Right renal cortex interstitium (tissue), 3 donors: ENCODE results near the gene CSE1L. TPM values are rescaled to one million over a fixed set of nuclear protein-coding genes. Genes with fewer than 3 reads are reported as not detected.
"Not testable (repeated sequence)": the region's sequence is repeated elsewhere in the genome, so short reads cannot be mapped to it uniquely, and the experiment has no call there.

Experiments
- DNase-seq, 3 donors: peaks; one replicate each; pipeline ENCODE4 v3.0.0-alpha.2; 2013; ENCODE audit warnings: low read depth in 3 of 3, low spot score in 2 of 3
- polyA plus RNA-seq, 3 donors: library from polyadenylated mRNA; unstranded; fragments of 120-200 nt; gene quantifications; one replicate each; pipeline ENCODE4 v1.2.1, GENCODE V29; 2013; ENCODE audit not compliant: insufficient read length in 3 of 3

The CSE1L gene
- 100 to 1,000 TPM; 114 to 122 (median 114) TPM for polyA plus RNA-seq

DNA sequence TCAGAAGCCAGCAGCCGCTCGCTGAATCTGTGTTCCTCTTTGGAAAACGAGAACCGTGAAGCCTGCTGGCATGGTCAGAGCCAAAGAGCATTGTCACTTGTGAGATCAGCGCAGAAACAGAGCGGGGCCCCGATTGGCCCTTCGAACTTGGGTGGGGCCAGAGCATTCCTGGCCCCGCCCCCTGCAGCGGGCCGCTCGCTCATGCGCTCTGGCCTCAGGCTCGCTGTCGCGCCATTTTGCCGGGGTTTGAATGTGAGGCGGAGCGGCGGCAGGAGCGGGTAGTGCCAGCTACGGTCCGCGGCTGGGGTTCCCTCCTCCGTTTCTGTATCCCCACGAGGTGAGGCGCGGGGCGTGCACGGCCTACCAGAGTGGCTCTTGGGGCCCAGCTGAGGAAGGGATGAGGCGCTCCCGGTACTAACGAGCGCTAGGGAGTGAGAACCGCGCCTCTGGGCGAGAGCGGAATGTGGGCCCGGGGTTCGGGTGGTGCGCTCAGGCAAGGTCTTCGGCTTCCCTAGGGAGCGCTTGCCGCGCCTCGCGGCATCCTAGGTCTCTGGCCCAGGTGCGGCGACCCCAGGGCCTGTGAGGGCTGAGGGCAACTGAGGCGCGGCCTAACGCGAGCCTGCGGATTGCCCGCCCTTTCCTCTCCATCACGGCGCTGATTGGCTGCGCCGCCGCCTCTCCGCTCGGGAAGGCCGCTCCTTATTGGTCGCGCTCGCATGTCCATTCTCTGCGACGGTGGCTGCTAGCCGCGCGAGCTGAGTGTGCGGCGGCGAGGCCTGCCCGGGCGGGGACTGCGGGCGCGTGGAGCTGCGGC is at the start of gene CSE1L:
Gene CSE1L (plus strand): TSS at position 226 of the 814 bp plus-strand sequence. CDS start 12,152 bp downstream, outside the sequence.
- peak; percentile 84 to 87 (median 85) for DNase-seq

- DNase-seq = no peak
Observed at GRCh38 chr20:48999890-49000870, 45.9 kb upstream of the CSE1L start.

DNA sequence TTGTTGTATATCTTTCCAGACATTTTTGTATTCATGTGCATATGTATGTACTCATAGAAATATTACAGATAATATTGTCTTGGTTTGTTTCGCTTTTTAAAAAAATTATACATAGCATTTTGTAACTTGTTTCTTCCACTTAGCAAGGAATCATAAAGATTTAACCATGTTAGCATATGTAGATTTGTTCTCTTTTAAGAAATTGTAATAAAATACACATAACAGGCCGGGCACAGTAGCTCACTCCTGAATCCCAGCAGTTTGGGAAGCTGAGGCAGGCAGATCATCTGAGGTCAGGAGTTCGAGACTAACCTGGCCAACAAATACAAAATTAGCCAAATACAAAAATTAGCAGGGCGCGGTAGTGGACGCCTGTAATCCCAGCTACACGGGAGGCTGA is 44.4 kb upstream of the CSE1L start:
- DNase-seq = no peak

- DNase-seq = no peak
Observed at GRCh38 chr20:49006446-49006980, 39.6 kb upstream of the CSE1L start.

DNA sequence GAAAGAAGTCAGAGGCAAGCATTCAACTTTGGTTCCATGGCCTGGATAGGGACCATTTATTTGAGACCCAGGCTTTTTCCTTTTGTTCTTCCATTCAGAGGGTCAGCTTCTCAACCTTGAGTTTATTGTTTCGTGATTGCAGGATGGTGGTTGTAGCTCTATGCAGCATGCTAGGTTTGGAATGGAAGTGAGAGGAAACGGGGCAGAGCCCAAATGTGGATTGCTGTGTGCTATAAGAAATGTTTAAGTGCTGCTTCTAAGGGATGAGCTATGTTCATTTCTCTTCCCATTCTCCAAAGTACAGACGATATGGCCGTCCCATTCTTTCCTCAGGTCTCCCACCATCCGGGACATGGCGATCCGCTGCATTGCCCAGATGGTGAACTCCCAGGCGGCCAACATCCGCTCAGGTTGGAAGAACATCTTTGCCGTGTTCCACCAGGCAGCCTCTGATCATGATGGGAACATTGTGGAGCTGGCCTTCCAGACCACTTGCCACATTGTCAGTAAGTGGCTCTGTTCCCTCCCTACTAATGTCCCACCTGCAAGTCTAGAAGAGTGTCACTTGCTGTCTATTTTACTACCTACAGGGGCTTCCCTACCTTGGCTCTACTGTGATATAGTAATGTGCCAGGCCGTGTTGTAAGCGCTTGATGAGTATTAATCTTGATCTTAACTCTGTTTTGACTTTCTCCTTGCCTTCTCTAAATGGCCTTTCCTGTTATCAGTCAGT is 36.0 kb upstream of the CSE1L start:
- DNase-seq = no peak

DNA sequence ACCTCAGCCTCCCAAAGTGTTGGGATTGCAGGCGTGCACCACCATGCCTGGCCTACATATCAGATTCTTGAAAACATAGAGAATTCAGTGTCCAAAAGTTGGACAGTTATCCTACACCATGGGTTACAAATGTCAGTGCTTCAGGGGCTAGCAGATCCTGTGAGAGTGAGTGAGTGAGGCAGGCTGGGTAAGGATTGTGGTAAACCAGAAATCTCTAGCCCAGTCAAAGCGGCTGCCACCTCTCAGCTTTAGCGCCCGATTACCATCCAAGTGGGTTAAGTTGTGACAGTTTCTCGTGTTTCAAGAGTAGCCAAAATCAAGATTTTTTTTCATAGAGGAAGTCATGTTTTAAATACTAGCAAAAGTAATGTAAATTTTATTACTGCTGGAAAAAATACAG is 21.9 kb upstream of the CSE1L start:
- DNase-seq = no peak

DNA sequence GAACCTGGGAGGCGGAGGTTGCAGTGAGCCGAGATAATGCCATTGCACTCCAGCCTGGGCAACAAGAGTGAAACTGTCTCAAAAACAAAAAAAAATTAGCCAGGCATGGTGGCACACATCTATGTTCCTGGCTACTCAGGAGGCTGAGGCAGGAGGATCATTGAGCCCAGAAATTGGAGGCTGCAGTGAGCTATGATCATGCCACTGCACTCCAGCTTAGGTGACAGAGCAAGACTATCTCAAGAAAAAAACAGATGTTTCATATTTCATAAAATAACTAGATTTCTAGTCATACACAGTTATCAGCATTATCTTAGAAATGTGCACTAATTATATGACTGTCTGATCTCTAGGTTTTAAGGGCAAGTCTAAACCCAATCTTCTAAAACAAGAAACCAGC is 17.9 kb upstream of the CSE1L start:
- not testable (repeated sequence) for DNase-seq

DNA sequence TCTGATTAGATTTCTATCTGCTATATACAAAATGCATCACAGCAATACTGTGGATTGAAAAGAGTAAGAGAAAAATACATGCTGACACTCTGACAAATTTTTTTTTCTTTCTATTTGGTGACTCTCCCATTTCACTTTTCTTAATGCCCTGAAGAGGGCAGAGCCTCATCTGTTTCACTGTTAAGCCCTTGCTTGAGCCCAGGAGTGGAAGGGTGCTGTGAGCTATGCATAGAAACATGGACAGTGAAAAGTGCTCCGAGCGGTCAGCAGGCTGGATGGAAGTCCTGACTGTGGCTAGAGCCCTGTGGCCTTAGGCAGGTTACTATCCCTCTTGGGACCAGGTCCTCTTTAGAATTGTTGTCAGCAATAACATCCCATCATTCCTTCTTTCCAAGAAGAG is 17.4 kb upstream of the CSE1L start:
- DNase-seq = no peak

GRCh38 chr20:49029203-49029602 is 16.9 kb upstream of the CSE1L start:
- DNase-seq = no peak

DNA sequence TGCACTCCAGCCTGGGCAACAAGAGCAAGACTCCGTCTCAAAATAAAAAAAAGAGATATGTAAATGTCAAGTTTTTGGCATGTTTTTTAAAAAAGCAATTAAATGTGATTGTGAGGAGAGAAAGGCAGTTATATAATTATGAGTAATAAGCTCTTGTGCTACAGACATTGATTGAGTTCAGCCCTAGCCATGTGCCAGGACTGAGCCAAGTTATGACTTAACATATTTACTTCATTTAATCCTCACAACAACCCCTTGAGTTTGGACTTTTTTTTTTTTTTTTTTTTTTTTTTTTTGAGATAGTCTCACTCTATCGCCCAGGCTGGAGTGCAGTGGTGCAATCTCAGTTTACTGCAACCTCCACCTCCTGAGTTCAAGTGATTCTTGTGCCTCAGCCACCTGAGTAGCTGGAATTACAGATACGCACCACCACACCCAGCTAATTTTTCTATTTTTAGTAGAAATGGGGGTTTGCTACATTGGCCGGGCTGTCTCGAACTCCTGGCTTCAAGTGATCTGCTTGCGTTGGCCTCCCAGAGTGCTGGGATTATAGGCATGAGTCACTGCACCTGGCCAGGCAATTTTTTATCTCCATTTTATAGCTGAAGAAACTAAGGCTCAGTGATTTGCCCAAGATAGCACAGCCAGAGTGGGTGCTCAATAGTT is 15.0 kb upstream of the CSE1L start:
- DNase-seq = no peak

GRCh38 chr20:49032455-49032854 is 13.7 kb upstream of the CSE1L start:
- DNase-seq = no peak

GRCh38 chr20:49034070-49034732 is 11.9 kb upstream of the CSE1L start:
- DNase-seq = no peak

DNA sequence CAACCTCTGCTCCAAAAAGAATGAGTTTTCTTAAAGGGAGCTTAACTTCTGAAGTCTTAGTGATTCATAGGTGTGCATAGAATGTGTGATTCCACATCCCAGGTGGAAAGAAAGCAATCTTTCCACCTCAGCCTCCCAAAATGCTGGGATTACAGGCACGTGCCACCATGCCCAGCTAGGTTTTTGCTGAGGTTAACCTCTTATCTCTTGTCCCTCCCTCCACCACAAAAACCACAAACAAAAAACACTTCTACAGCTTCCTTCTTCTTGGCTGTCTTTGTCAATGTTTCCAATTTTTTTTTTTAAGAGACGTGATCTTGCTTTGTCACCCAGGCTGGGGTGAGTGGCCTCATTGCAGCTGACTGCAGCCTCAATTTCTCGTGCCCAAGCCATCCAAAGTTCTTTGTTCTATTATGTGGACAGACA is 8.1 kb upstream of the CSE1L start:
- no peak for DNase-seq

- no peak for DNase-seq
Observed at GRCh38 chr20:49039854-49040253, 6.3 kb upstream of the CSE1L start.

GRCh38 chr20:49043000-49043399 is 3.1 kb upstream of the CSE1L start:
- no peak for DNase-seq

DNA sequence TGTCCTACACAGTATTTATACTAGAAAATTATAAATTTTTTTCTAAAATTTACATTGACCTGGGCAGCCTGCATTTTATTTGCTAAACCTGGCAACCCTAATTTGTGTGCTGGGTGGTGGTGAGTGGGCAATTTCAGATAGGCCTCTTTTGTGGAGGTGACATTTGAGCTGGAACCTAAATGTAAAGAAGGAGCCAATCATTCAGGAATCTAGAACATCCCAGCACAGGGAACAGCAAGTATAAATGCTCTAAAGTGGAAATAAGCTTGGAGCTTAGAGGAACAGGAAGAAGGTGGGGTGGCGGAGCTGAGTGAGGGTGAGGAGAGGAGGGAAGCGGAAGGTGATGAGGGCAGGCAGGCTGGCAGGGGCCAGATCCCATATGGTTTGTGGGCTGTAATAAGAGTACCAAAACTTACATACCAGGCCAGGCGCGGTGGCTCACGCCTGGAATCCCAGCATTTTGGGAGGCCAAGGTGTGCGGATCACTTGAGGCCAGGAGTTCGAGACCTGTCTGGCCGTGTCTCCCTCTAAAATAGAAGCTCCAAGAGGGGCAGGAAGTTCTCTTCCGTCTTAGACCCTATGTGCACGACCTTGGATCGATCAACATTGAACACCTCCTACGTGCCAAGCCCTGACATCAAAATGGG is 549 bp upstream of the CSE1L start:
- no peak for DNase-seq

GRCh38 chr20:49052334-49052733 is 6.2 kb downstream of the CSE1L start:
- no peak for DNase-seq

DNA sequence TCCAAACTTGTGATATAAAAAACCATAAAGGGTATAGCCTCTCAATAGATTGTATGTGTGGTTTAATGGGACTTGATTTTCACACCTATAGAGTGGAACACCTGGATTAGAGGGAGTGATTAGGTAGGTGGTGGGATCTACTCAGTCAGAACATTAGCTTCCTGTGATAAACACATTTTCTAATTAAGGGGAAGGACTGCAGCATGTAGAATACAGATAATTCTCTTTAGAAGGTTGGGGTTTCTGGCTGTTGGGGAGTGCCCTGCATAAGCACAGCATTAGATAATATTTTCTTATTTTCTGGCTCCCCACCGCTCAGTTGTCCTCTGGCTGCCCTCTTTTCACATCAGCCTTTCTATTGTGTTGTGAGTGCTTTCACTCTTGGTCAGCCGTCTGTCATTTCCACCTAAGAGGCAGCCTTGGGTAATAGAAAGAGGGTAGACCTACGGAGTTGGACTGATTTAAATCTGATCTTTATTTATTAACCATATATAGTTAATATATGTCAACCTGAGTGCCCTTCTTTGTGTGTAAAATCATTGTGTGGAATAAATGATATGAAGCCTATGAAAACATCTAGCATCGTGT is 8.0 kb downstream of the CSE1L start:
- no peak for DNase-seq

DNA sequence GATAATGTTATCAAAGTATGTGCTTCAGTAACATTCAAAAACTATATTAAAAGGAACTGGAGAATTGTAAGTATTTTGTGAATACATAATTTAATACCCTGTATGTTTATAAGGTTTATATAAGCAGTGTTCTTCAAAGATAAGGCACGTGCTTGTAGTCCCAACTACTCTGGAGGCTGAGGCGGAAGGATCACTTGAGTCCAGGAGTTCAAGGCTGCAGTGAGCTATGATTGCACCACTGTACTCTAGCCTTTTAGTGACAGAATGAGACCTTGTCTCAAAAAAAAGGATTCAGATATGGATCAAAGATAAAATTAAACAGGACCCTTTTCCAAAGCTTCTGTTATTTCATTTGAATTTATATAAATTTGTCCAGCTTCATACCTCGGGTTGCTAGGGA is 17.2 kb downstream of the CSE1L start:
- DNase-seq = no peak
